ENCODE results near the gene SLF2. TPM values are rescaled to one million over a fixed set of nuclear protein-coding genes. Genes with fewer than 3 reads are reported as not detected.

Gene SLF2
- total and polyA plus RNA-seq, 2 of the 13 experiments (the other 11 are each of a cell fraction or from before 2014, with no cell fraction given) = 12.2 to 48.1 TPM

DNA sequence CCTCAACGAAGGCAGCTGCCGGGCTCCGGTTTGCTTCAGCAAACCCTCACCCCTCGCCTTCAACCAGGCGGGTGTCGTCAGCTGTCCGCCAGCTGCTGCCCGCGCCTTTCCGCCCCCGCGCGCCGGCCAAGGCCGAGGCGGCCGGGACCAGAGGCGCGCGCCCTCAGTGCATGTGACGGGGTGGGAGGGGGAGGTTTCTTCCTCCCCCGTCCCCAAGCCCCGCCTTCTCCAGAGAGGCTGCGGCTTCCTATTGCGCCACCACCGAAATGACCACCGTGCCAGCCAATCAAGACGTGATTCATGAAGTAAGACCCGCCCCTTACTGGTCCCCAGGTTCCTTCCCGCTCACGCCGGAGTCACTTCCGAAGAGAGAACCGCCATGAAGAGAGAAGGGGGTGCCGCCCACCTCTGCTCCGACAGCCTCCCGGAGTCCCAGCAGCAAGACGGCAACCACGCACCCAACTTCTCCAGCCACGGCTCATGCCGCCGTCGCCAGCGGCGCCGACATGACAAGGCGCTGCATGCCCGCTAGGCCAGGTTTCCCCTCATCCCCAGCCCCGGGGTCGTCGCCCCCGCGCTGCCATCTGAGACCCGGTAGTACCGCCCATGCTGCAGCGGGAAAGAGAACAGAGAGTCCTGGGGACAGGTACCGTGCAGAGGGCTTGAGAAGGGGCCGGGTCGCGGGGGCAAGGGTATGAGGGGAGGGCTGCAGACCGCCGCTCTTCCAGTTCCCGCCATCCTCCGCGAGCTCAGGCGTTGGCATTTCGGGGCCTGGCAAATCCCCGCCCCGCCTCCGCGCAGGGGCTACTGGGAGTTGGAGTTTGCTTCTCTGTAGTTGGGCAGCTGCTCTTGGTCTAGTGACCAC is at the start of gene SLF2 (continued):
- TF ChIP-seq, protein P1, sequence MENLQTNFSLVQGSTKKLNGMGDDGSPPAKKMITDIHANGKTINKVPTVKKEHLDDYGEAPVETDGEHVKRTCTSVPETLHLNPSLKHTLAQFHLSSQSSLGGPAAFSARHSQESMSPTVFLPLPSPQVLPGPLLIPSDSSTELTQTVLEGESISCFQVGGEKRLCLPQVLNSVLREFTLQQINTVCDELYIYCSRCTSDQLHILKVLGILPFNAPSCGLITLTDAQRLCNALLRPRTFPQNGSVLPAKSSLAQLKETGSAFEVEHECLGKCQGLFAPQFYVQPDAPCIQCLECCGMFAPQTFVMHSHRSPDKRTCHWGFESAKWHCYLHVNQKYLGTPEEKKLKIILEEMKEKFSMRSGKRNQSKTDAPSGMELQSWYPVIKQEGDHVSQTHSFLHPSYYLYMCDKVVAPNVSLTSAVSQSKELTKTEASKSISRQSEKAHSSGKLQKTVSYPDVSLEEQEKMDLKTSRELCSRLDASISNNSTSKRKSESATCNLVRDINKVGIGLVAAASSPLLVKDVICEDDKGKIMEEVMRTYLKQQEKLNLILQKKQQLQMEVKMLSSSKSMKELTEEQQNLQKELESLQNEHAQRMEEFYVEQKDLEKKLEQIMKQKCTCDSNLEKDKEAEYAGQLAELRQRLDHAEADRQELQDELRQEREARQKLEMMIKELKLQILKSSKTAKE (CRISPR knock-in tag; IDR thresholded peaks at IDR 0.05; ENCODE audit: borderline replicate concordance) = peak; percentile 62; the same call in 1 of the 2 replicates
- TF ChIP-seq REXO4 (CRISPR knock-in tag; IDR thresholded peaks at IDR 0.05; ENCODE audit: borderline replicate concordance) (no peak), ZNF382 (CRISPR knock-in tag; IDR thresholded peaks at IDR 0.05; ENCODE audit: borderline replicate concordance) (no peak), ZNF274 (CRISPR knock-in tag; IDR thresholded peaks at IDR 0.05) (peak; percentile 80; the same call in 1 of the 2 replicates), ZHX2 (IDR thresholded peaks at IDR 0.05; ENCODE audit: low read depth) (0 out of 2 replicates have a peak, but pooled peaks have one; percentile 37), ZHX2 (CRISPR knock-in tag; IDR thresholded peaks at IDR 0.05; ENCODE audit: borderline replicate concordance) (peak; percentile 89)
- TF ChIP-seq, protein P2, sequence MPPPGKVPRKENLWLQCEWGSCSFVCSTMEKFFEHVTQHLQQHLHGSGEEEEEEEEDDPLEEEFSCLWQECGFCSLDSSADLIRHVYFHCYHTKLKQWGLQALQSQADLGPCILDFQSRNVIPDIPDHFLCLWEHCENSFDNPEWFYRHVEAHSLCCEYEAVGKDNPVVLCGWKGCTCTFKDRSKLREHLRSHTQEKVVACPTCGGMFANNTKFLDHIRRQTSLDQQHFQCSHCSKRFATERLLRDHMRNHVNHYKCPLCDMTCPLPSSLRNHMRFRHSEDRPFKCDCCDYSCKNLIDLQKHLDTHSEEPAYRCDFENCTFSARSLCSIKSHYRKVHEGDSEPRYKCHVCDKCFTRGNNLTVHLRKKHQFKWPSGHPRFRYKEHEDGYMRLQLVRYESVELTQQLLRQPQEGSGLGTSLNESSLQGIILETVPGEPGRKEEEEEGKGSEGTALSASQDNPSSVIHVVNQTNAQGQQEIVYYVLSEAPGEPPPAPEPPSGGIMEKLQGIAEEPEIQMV (CRISPR knock-in tag; IDR thresholded peaks at IDR 0.05; ENCODE audit: low read depth) = peak; percentile 22; the same call in 1 of the 2 replicates
- TF ChIP-seq, protein P3, sequence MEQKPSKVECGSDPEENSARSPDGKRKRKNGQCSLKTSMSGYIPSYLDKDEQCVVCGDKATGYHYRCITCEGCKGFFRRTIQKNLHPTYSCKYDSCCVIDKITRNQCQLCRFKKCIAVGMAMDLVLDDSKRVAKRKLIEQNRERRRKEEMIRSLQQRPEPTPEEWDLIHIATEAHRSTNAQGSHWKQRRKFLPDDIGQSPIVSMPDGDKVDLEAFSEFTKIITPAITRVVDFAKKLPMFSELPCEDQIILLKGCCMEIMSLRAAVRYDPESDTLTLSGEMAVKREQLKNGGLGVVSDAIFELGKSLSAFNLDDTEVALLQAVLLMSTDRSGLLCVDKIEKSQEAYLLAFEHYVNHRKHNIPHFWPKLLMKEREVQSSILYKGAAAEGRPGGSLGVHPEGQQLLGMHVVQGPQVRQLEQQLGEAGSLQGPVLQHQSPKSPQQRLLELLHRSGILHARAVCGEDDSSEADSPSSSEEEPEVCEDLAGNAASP (CRISPR knock-in tag; IDR thresholded peaks at IDR 0.05; ENCODE audit: borderline replicate concordance) = peak; percentile 47
- TF ChIP-seq, protein P4, sequence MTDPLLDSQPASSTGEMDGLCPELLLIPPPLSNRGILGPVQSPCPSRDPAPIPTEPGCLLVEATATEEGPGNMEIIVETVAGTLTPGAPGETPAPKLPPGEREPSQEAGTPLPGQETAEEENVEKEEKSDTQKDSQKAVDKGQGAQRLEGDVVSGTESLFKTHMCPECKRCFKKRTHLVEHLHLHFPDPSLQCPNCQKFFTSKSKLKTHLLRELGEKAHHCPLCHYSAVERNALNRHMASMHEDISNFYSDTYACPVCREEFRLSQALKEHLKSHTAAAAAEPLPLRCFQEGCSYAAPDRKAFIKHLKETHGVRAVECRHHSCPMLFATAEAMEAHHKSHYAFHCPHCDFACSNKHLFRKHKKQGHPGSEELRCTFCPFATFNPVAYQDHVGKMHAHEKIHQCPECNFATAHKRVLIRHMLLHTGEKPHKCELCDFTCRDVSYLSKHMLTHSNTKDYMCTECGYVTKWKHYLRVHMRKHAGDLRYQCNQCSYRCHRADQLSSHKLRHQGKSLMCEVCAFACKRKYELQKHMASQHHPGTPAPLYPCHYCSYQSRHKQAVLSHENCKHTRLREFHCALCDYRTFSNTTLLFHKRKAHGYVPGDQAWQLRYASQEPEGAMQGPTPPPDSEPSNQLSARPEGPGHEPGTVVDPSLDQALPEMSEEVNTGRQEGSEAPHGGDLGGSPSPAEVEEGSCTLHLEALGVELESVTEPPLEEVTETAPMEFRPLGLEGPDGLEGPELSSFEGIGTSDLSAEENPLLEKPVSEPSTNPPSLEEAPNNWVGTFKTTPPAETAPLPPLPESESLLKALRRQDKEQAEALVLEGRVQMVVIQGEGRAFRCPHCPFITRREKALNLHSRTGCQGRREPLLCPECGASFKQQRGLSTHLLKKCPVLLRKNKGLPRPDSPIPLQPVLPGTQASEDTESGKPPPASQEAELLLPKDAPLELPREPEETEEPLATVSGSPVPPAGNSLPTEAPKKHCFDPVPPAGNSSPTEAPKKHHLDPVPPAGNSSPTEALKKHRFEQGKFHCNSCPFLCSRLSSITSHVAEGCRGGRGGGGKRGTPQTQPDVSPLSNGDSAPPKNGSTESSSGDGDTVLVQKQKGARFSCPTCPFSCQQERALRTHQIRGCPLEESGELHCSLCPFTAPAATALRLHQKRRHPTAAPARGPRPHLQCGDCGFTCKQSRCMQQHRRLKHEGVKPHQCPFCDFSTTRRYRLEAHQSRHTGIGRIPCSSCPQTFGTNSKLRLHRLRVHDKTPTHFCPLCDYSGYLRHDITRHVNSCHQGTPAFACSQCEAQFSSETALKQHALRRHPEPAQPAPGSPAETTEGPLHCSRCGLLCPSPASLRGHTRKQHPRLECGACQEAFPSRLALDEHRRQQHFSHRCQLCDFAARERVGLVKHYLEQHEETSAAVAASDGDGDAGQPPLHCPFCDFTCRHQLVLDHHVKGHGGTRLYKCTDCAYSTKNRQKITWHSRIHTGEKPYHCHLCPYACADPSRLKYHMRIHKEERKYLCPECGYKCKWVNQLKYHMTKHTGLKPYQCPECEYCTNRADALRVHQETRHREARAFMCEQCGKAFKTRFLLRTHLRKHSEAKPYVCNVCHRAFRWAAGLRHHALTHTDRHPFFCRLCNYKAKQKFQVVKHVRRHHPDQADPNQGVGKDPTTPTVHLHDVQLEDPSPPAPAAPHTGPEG (CRISPR knock-in tag; IDR thresholded peaks at IDR 0.05) = peak; percentile 50; the same call in 1 of the 2 replicates

Measured in HepG2 (cell line).